GM12872 (cell line): ENCODE measurements around the gene MAD1L1.

Source experiments
- CTCF ChIP-seq: IDR thresholded peaks from 3 replicates; pipeline ENCODE4 v1.5.1; 2011; ENCODE audit warnings: low read depth, mild to moderate bottlenecking, low read length, moderate library complexity; ENCODE audit not compliant: insufficient read depth

MAD1L1 gene

GRCh38 chr7:1927937-1928644 is 304.7 kb downstream of the MAD1L1 start:
- TF ChIP-seq CTCF: no peak

GRCh38 chr7:1926908-1927306 is 305.8 kb downstream of the MAD1L1 start:
- TF ChIP-seq CTCF: no peak

GRCh38 chr7:1925973-1926907 is 306.5 kb downstream of the MAD1L1 start:
- TF ChIP-seq CTCF: no peak

- no peak for TF ChIP-seq CTCF
Measured at GRCh38 chr7:1925349-1925748, 307.4 kb downstream of the MAD1L1 start.

- TF ChIP-seq CTCF: no peak
Measured at GRCh38 chr7:1924258-1924817, 308.4 kb downstream of the MAD1L1 start.

GRCh38 chr7:1923409-1924257 is 309.1 kb downstream of the MAD1L1 start:
- TF ChIP-seq CTCF: no peak

- TF ChIP-seq CTCF: no peak
Measured at GRCh38 chr7:1922870-1923236, 309.9 kb downstream of the MAD1L1 start.
